Breast epithelium (tissue), 4 donors: Measurements from ENCODE around the gene ANKRD34B. TPM values are rescaled to one million over a fixed set of nuclear protein-coding genes. Genes with fewer than 3 reads are reported as not detected.

Source experiments
- DNase-seq, 2 donors: peaks; one replicate each; pipeline ENCODE4 v3.0.0-alpha.2; 2019; ENCODE audit warnings: low spot score in 2 of 2
- H3K27ac ChIP-seq, 2 donors: fragments of 200-600 bp; sonication (generic) in 1 of 2; one replicate each; pipeline ENCODE4 v1.5.1; 2016 to 2019; ENCODE audit warnings: mild to moderate bottlenecking in 1 of 2
- H3K27me3 ChIP-seq, 2 donors: fragments of 200-600 bp; sonication (generic) in 1 of 2; one replicate each; pipeline versions ENCODE4 v1.5.1 to v1.6.0; 2017 to 2019; ENCODE audit warnings: control low read depth in 1 of 2, mild to moderate bottlenecking in 1 of 2
- H3K36me3 ChIP-seq: fragments of 200-600 bp; one replicate; pipeline ENCODE4 v1.5.1; 2019
- H3K4me1 ChIP-seq, 2 donors: fragments of 200-600 bp; sonication (generic); one replicate each; pipeline ENCODE4 v1.5.1; 2016 to 2019; ENCODE audit warnings: control low read depth in 1 of 2
- H3K4me3 ChIP-seq, 3 donors: fragments of 200-600 bp; sonication (generic); 1 replicate in 2 of 3; 2 replicates in 1 of 3; pipeline ENCODE4 v1.5.1; 2016 to 2019; ENCODE audit warnings: mild to moderate bottlenecking in 3 of 3, moderate library complexity in 2 of 3
- H3K9me3 ChIP-seq, 2 donors: fragments of 200-600 bp; sonication (generic) in 1 of 2; one replicate each; pipeline ENCODE4 v1.5.1; 2016 to 2019; ENCODE audit warnings: control low read depth in 1 of 2
- POLR2A ChIP-seq: fragments of 450-650 bp; IDR thresholded peaks from one replicate; pipeline ENCODE4 v1.6.1; 2016; ENCODE audit warnings: antibody characterized with exemption, mild to moderate bottlenecking, moderate library complexity
- POLR2AphosphoS5 ChIP-seq, 3 donors: sonication (generic); formaldehyde crosslinking; IDR thresholded peaks; one replicate each; pipeline ENCODE4 v1.6.1; 2017; ENCODE audit warnings: antibody characterized with exemption in 3 of 3
- intact Hi-C: fragments of 100-400 bp; cut with DNase I; formaldehyde crosslinking; loops from one replicate; pipeline ENCODE4 v1.15.1; 2023; ENCODE audit warnings: low total_unique reads
- total RNA-seq, 3 donors: library from RNA; depleted of rRNA; stranded (reverse); fragments of >200 nt; gene quantifications; one replicate each; pipeline ENCODE4 v1.1.0, GENCODE V29; 2016
- TF ChIP-seq, protein P1 (sequence below), 3 donors: fragments of 450-650 bp; IDR thresholded peaks; one replicate each; pipeline ENCODE4 v1.5.1; 2016 to 2017; ENCODE audit warnings: antibody characterized with exemption in 3 of 3, mild to moderate bottlenecking in 3 of 3, moderate library complexity in 3 of 3

ANKRD34B gene
- total RNA-seq, 3 donors from 2014 or later = not detected

DNA sequence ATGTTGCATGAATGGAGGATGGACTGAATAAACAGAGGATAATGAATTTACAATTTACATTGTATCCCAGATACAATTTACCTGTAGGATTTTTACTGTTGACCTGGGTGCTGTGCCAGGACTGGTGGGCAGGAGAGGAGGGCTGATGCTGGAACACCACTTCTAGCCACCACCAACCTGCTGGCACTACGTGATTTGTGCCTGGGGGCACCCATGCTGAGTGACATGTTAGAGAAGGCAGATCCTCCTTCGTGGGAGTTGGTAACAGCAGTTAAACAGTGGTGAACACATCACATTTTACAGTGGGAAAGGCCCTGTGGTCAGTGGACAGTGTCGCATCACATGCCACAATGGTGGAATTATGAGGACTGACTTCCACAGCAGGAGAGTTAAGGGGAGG, 3.0 kb upstream of the ANKRD34B start:
- H3K27ac ChIP-seq = no peak overlapping the region
- H3K4me1 ChIP-seq = no peaks in the 10 kb centered on the region

DNA sequence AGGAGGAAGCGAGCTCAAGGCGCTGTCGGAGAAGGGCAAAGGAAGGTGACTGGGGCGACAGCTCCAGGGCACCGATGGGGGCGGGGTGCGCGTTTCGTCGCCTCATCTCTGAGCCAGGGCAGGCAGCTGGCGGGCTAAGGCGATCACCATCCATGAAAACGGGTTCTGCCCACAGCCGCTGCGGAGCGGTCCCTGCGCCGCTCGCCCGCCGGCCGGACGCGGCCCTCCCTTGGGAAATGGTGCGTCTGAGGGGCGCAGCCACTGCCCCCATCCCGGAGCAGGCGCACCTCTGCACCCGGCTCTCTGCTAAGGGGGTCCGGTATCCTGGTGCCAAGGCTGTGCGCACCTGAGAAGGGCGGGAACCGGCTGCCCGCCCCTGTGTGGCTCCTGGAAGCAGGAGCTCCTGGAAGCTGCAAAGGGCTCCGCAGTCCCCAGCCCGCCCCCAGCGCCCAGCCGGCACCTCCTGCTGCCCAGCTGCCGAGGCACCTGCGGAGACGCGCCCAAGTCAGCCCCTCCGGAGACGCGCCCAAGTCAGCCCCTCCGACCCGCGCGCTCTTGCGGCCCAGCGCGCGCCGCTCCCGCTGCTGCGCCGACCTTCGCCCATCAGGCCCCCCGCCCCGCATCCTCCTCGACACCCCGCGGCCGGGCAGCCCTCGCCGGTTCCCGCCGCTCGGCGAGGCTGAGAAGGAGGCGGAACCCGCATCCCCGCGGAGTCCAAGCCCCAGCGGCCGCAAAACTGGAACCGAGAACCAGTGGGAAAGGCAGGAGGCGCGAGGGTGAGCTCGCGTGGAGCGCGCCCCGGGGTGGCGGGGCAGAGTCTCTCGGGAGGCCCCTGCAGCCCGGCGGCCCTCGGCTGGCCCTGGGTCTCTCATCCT, 757 bp downstream of the ANKRD34B start:
- Histone ChIP-seq H3K27me3 (peaks cover 0 to 43% of the 10 kb centered on the region in 2 donors), H3K36me3 (no peaks in the 10 kb centered on the region), H3K9me3 (no peaks in the 10 kb centered on the region), H3K4me3 (peak overlapping the region; percentile 22 to 65 (median 45)), H3K27ac (no peak overlapping the region), H3K4me1 (no peaks in the 10 kb centered on the region)
- intact Hi-C loops = no loop called here
- TF ChIP-seq, protein P1, sequence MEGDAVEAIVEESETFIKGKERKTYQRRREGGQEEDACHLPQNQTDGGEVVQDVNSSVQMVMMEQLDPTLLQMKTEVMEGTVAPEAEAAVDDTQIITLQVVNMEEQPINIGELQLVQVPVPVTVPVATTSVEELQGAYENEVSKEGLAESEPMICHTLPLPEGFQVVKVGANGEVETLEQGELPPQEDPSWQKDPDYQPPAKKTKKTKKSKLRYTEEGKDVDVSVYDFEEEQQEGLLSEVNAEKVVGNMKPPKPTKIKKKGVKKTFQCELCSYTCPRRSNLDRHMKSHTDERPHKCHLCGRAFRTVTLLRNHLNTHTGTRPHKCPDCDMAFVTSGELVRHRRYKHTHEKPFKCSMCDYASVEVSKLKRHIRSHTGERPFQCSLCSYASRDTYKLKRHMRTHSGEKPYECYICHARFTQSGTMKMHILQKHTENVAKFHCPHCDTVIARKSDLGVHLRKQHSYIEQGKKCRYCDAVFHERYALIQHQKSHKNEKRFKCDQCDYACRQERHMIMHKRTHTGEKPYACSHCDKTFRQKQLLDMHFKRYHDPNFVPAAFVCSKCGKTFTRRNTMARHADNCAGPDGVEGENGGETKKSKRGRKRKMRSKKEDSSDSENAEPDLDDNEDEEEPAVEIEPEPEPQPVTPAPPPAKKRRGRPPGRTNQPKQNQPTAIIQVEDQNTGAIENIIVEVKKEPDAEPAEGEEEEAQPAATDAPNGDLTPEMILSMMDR (IDR thresholded peaks at IDR 0.05) = no peak
- TF ChIP-seq POLR2A = no peak
- no peak for TF ChIP-seq POLR2AphosphoS5 (IDR thresholded peaks at IDR 0.05)
- DNase-seq = no peak

More for the DNA sequence above, 3.0 kb upstream of the ANKRD34B start:
- no peak overlapping the region for H3K4me3 ChIP-seq
- peaks cover 0 to 38% of the 10 kb centered on the region in 2 donors for H3K27me3 ChIP-seq
- intact Hi-C loops = no loop called here
- TF ChIP-seq POLR2AphosphoS5 (IDR thresholded peaks at IDR 0.05) = no peak
- TF ChIP-seq POLR2A = no peak
- TF ChIP-seq, protein P1 (IDR thresholded peaks at IDR 0.05) = no peak
- no peaks in the 10 kb centered on the region for H3K36me3 ChIP-seq
- no peaks in the 10 kb centered on the region for H3K9me3 ChIP-seq
- DNase-seq = no peak

DNA sequence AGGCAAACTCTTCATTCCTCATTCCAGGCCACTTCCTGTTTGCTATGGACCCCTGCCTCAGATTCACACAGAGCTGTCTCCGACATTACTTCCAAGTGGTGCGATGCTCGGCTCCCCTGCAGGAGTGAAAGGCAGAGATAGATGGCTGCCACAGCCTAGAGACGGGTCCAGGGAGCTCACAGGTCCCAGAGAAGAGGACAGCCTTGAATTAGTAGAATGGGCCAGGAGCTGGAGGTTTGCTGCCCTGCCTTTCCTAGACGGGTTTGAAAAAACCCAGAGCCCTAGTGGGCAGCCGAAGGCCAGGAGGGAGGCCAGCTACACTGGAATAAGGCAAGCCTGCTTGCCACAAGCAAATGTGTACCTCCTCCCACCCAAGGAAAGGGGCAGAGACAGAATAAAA, 1.8 kb downstream of the ANKRD34B start:
- TF ChIP-seq POLR2AphosphoS5 (IDR thresholded peaks at IDR 0.05) (no peak), POLR2A (no peak)
- TF ChIP-seq, protein P1 (IDR thresholded peaks at IDR 0.05) = no peak
- intact Hi-C loops = no loop called here

DNA sequence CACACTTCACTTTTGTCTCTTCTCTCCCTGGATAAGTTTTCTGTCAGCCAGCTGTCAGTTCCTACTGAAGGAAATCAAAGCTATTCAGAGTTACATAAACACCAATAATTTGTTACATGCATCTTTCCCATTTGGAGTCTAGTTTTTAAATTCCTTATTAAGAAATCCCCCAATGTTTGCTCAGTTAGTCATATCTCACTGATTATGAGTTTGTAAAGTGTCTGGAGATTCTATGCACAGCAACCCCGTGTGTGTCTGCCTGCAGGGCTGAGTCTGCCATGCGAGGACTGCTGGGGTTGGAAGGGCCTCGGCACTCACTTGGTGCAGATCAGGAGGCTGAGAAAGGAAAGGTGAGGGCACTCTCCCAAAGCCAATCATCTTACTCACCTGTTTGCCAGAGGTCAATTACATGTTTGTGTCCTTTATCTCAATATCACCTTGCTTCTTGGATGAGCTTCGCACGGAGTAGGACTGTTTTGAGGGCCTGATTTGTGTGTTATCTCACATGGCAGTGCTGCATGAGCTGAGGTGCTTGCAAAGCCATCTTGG, 3.3 kb downstream of the ANKRD34B start:
- Histone ChIP-seq H3K36me3 (no peaks in the 10 kb centered on the region), H3K27ac (no peak overlapping the region), H3K27me3 (peaks cover 0 to 37% of the 10 kb centered on the region in 2 donors), H3K9me3 (no peaks in the 10 kb centered on the region), H3K4me3 (no peak overlapping the region), H3K4me1 (no peaks in the 10 kb centered on the region)
- DNase-seq = no peak
- TF ChIP-seq, protein P1 (IDR thresholded peaks at IDR 0.05) = no peak
- TF ChIP-seq POLR2AphosphoS5 (IDR thresholded peaks at IDR 0.05) (no peak), POLR2A (no peak)
- intact Hi-C loops = no loop called here

More for the DNA sequence above, 1.8 kb downstream of the ANKRD34B start:
- DNase-seq = no peak
- H3K27me3 ChIP-seq = peaks cover 0 to 40% of the 10 kb centered on the region in 2 donors
- H3K9me3 ChIP-seq = no peaks in the 10 kb centered on the region
- no peak overlapping the region for H3K4me3 ChIP-seq
- H3K27ac ChIP-seq = no peak overlapping the region
- no peaks in the 10 kb centered on the region for H3K4me1 ChIP-seq
- no peaks in the 10 kb centered on the region for H3K36me3 ChIP-seq

DNA sequence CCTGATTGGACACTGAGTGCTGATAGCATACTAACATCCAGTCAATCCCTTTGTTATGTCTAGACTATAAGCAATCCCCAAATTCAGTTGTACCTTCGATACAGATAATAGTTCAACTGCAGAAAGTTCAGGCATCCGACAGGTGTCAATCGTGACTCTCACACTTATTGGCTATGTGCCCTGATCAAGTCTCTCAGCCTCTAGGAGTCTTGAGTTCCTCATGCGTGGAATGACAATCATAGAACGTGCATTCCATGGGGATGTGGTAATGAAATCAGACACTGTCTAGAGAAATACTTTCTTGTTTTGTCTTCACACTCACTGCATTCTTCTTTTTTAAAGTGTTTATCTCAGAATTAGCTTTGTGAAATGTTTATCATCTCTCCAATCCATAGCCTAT, 4.8 kb downstream of the ANKRD34B start:
- H3K27me3 ChIP-seq = peaks cover 0 to 26% of the 10 kb centered on the region in 2 donors
- intact Hi-C loops = no loop called here
- H3K27ac ChIP-seq = no peak overlapping the region
- H3K9me3 ChIP-seq = no peaks in the 10 kb centered on the region
- no peaks in the 10 kb centered on the region for H3K36me3 ChIP-seq
- no peak for TF ChIP-seq POLR2AphosphoS5 (IDR thresholded peaks at IDR 0.05)
- TF ChIP-seq, protein P1 (IDR thresholded peaks at IDR 0.05) = no peak
- no peak for TF ChIP-seq POLR2A
- DNase-seq = no peak
- H3K4me1 ChIP-seq = no peaks in the 10 kb centered on the region
- H3K4me3 ChIP-seq = no peak overlapping the region
